NT2/D1 (cell line): ENCODE results near the gene AGER.

Experiments
- SUZ12 ChIP-seq: IDR thresholded peaks from 2 replicates; pipeline ENCODE4 v1.6.1; 2011; ENCODE audit not compliant: insufficient read length, insufficient read depth; ENCODE audit errors: extremely low read depth
- YY1 ChIP-seq: IDR thresholded peaks from 2 replicates; pipeline ENCODE4 v1.6.1; 2011; ENCODE audit not compliant: insufficient read length, insufficient read depth
- ZNF274 ChIP-seq: IDR thresholded peaks from 2 replicates; pipeline ENCODE4 v1.6.1; 2011; ENCODE audit warnings: mild to moderate bottlenecking, low read depth, low read length

DNA sequence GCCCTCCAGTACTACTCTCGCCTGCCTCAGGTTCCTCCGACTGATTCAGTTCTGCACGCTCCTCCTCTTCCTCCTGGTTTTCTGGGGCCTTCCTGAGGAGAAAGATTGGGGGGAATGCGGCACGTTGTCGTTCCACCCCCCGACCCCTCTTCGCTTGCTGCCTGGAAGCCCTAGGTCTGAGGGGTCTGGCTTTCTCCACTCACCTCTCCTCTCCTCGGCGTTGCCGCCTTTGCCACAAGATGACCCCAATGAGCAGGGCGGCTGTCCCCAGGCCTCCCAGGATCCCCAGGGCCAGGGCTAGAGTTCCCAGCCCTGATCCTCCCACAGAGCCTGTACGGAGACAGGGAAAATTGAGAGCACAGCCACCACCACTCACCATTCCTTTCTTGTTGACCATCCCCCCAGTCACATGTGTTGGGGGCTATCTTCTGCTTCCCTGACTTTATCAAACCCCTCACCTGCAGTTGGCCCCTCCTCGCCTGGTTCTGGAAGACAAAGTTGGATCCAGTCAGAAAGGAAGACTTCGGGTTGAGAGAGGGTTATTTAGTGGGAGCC lies 2.8 kb downstream of the AGER start:
- TF ChIP-seq YY1 (no peak), ZNF274 (no peak), SUZ12 (no peak)
